ENCODE results near the gene STARD4. TPM values are rescaled to one million over a fixed set of nuclear protein-coding genes. Genes with fewer than 3 reads are reported as not detected.

Gene STARD4
- total RNA-seq, 1 donor from 2014 or later: 5.6 TPM

DNA sequence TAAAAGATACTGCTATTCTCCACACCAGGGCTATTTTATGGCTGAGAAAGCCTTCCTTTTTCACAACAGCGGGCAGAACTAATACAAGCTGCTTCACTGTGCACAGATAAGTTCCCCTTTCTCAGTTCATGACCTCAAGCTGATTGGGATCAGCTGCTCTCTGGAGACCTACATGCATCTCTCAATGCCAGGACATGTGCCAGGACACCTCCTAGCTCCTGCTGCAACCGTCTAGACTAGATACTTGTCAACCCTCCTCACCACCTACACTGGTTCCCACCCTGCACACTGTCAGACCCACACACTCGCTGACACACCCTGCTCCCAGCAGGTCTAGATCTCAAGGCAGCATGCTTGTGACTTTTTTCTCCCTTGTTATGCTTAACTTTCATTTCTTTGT lies 39.8 kb downstream of the STARD4 start:
- Histone ChIP-seq H3K9me3 (replicated peaks) (no peaks in the 10 kb centered on the region), H3K4me3 (no peak overlapping the region)
- TF ChIP-seq, protein P1, sequence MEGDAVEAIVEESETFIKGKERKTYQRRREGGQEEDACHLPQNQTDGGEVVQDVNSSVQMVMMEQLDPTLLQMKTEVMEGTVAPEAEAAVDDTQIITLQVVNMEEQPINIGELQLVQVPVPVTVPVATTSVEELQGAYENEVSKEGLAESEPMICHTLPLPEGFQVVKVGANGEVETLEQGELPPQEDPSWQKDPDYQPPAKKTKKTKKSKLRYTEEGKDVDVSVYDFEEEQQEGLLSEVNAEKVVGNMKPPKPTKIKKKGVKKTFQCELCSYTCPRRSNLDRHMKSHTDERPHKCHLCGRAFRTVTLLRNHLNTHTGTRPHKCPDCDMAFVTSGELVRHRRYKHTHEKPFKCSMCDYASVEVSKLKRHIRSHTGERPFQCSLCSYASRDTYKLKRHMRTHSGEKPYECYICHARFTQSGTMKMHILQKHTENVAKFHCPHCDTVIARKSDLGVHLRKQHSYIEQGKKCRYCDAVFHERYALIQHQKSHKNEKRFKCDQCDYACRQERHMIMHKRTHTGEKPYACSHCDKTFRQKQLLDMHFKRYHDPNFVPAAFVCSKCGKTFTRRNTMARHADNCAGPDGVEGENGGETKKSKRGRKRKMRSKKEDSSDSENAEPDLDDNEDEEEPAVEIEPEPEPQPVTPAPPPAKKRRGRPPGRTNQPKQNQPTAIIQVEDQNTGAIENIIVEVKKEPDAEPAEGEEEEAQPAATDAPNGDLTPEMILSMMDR (IDR thresholded peaks at IDR 0.05; ENCODE audit: borderline replicate concordance): no peak

DNA sequence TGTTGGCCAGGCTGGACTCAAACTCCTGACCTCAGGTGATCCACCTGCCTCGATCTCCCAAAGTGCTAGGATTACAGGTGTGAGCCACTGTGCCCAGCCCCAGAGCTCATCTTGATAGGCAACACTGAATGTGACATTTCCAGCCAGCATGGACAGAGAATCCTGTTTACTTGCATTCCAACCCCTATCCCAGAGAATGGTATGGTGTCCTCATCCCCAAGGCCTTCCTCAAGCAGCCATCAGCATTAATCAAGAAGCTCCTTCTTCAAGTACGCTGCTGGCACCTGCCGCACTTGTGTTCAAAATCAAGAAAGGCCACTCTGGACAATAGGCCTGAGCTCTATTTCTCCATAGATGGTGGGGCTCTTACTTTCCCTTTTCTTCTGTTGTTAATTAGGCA lies 40.2 kb downstream of the STARD4 start:
- Histone ChIP-seq H3K4me1 (no peaks in the 10 kb centered on the region), H3K27ac (replicated peaks) (no peak overlapping the region)

More for the DNA sequence above, 39.8 kb downstream of the STARD4 start:
- H3K36me3 ChIP-seq: no peaks in the 10 kb centered on the region
- intact Hi-C loops (cut with micrococcal nuclease): no loop called here
- no peaks in the 10 kb centered on the region for H3K27me3 ChIP-seq (ENCODE audit: low read depth)
- DNase-seq: no peak
- no peak overlapping the region for H3K27ac ChIP-seq (replicated peaks)
- no peaks in the 10 kb centered on the region for H3K4me1 ChIP-seq

DNA sequence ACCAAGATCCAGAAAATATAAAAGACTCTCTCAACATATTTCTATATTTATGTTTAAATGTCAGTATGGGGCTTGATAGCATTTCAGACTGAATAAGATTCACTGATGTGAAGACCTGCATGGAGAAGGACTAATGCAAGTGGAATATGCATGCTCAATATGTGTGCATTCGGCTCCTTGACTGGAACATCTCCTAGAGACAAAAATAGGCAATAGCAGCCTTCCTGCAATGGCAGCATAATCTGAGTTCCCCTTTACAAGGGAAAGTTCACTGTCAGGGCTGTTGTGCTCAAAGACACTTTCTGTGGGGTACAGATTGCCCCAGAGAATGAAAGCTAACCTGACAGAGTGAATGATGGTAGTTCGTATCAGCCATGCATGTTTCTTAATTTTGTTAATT lies 42.4 kb downstream of the STARD4 start:
- TF ChIP-seq, protein P1 (IDR thresholded peaks at IDR 0.05; ENCODE audit: borderline replicate concordance): no peak

More for the DNA sequence above, 40.2 kb downstream of the STARD4 start:
- DNase-seq: no peak
- no peaks in the 10 kb centered on the region for H3K36me3 ChIP-seq
- intact Hi-C loops (cut with micrococcal nuclease): no loop called here
- H3K9me3 ChIP-seq (replicated peaks): no peaks in the 10 kb centered on the region
- TF ChIP-seq, protein P1 (IDR thresholded peaks at IDR 0.05; ENCODE audit: borderline replicate concordance): no peak
- H3K4me3 ChIP-seq: no peak overlapping the region
- H3K27me3 ChIP-seq (ENCODE audit: low read depth): no peaks in the 10 kb centered on the region

DNA sequence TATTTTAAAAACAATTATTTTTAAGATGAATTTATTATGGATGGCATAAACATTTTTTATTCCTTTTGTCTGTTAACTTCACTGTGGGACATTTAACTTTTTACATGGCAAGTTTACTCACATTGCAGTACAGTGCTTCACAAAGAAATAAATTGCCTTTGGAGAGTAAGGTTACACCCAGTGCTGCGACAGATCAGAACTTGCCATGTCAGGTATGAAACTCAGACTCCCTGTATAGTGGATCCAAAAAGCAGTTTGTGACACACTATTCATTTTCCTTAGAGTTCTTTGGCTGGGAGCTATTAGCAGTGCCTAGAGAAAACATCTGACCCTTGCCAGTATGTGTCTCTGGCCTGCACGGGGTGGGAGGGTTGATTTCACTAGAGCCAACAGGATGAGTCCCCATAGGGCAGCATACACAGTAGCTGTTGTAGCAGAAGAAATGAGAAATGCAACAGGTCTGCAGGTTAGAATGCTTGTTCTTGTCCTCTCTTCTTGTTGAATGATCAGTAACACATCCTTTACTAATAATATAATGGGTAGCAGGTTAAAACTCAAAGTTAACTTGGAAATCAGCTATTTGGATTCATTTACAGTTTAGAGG lies 42.9 kb downstream of the STARD4 start:
- no peak overlapping the region for H3K4me3 ChIP-seq
- H3K27me3 ChIP-seq (ENCODE audit: low read depth): no peaks in the 10 kb centered on the region
- no peaks in the 10 kb centered on the region for H3K9me3 ChIP-seq (replicated peaks)
- no peak overlapping the region for H3K27ac ChIP-seq (replicated peaks)
- no peaks in the 10 kb centered on the region for H3K36me3 ChIP-seq
- intact Hi-C loops (cut with micrococcal nuclease): no loop called here
- no peak for DNase-seq
- TF ChIP-seq, protein P1 (IDR thresholded peaks at IDR 0.05; ENCODE audit: borderline replicate concordance): no peak
- H3K4me1 ChIP-seq: no peaks in the 10 kb centered on the region

More for the DNA sequence above, 42.4 kb downstream of the STARD4 start:
- intact Hi-C loops (cut with micrococcal nuclease): no loop called here
- H3K27ac ChIP-seq (replicated peaks): no peak overlapping the region
- H3K4me1 ChIP-seq: no peaks in the 10 kb centered on the region
- no peaks in the 10 kb centered on the region for H3K9me3 ChIP-seq (replicated peaks)
- no peak overlapping the region for H3K4me3 ChIP-seq
- no peaks in the 10 kb centered on the region for H3K36me3 ChIP-seq
- DNase-seq: no peak
- H3K27me3 ChIP-seq (ENCODE audit: low read depth): no peaks in the 10 kb centered on the region

DNA sequence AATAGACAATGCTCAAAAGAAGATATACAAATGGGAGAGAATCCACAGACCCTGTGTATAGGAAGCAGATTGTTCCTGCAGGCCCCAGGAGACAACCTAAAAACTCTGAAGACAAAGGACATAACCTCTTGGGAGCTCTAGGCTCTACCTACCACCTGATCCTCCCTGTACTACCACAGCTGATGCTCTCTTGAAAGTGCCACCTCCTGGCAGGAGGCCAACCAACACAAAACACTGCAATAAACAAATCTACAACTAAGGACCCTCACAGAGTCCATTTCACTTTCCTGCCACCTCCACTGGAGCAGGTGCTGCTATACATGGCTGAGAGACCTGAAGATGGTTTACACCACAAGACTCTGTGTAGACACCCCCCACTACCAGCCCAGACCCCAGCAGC lies 49.0 kb downstream of the STARD4 start:
- no peak for DNase-seq

More for the DNA sequence above, 49.0 kb downstream of the STARD4 start:
- no peak overlapping the region for H3K27ac ChIP-seq (replicated peaks)
- H3K27me3 ChIP-seq (ENCODE audit: low read depth): no peaks in the 10 kb centered on the region
- H3K9me3 ChIP-seq (replicated peaks): no peaks in the 10 kb centered on the region
- H3K4me3 ChIP-seq: no peak overlapping the region
- no peaks in the 10 kb centered on the region for H3K4me1 ChIP-seq
- no peaks in the 10 kb centered on the region for H3K36me3 ChIP-seq
- intact Hi-C loops (cut with micrococcal nuclease): no loop called here
- TF ChIP-seq, protein P1 (IDR thresholded peaks at IDR 0.05; ENCODE audit: borderline replicate concordance): no peak
